Endothelial cell of umbilical vein (primary cell): ENCODE data around the gene BRSK2. TPM values are rescaled to one million over a fixed set of nuclear protein-coding genes. Genes with fewer than 3 reads are reported as not detected.

Experiments used
- BruUV-seq: library from RNA; stranded (reverse); fragments of 400-500 nt; replicated peaks from 2 replicates; lab custom pipeline; 2021; lab: Mats Ljungman, UMichigan
- CTCF ChIA-PET: fragments of 300-600, 350-600 bp; sonication (Branson Sonifier 250); formaldehyde crosslinking; loops from one replicate; lab custom pipeline; 2021; ENCODE audit warnings: antibody characterized with exemption, inconsistent platforms; lab: Charles Lee
- POLR2A ChIA-PET: fragments of 300-600, 350-600 bp; sonication (Branson Sonifier 250); formaldehyde crosslinking; loops from one replicate; lab custom pipeline; 2021; ENCODE audit warnings: antibody characterized with exemption, inconsistent platforms; lab: Charles Lee
- DNase-seq: peaks from one replicate; pipeline ENCODE4 v3.0.0-alpha.2; 2011; ENCODE audit warnings: low read depth, low spot score
- FAIRE-seq: peaks from 2 replicates; lab custom pipeline; 2011; peaks lifted over from hg19 to GRCh38; lab: Jason Lieb, UNC
- H2AFZ ChIP-seq: 2 replicates; pipeline ENCODE4 v1.6.0; 2012; ENCODE audit warnings: low read depth, low read length, control low read depth, inconsistent platforms
- H3K27ac ChIP-seq: 2 replicates; pipeline ENCODE4 v1.5.1; 2011; ENCODE audit warnings: low read depth, mild to moderate bottlenecking, control low read depth, low read length, moderate library complexity; ENCODE audit not compliant: insufficient read depth
- H3K27me3 ChIP-seq, 2 experiments: 2 replicates each; pipeline versions ENCODE4 v1.6.0 to v1.6.1; 2011; ENCODE audit warnings: low read length in 2 of 2, mixed read lengths in 1 of 2; ENCODE audit not compliant: control insufficient read depth in 2 of 2, insufficient read depth in 2 of 2
- H3K36me3 ChIP-seq, 2 experiments: 2 replicates in 1 of 2; 3 replicates in 1 of 2; pipeline ENCODE4 v1.5.1; 2011; ENCODE audit warnings: low read length in 2 of 2, mild to moderate bottlenecking in 1 of 2, moderate library complexity in 1 of 2; ENCODE audit not compliant: control insufficient read depth in 2 of 2, insufficient read depth in 2 of 2; ENCODE audit errors: extremely low read depth in 1 of 2
- H3K4me1 ChIP-seq: 3 replicates; pipeline ENCODE4 v1.5.1; 2011; ENCODE audit warnings: mild to moderate bottlenecking, low read length; ENCODE audit not compliant: control insufficient read depth, insufficient read depth; ENCODE audit errors: extremely low read depth
- H3K4me2 ChIP-seq: 2 replicates; pipeline ENCODE4 v1.6.1; 2011; ENCODE audit warnings: low read length, control low read depth, mixed read lengths; ENCODE audit not compliant: insufficient read depth
- H3K4me3 ChIP-seq, 3 experiments: fragments of 200-600 bp in 1 of 3; sonication (generic), shearing (Covaris generic) in 1 of 3; replicated peaks in 1 of 3; 2 replicates each; pipeline ENCODE4 v1.5.1; 2011 to 2016; ENCODE audit warnings: control low read depth in 3 of 3, low read length in 3 of 3, mild to moderate bottlenecking in 2 of 3, inconsistent platforms in 1 of 3, low read depth in 1 of 3, moderate library complexity in 1 of 3; ENCODE audit not compliant: insufficient read depth in 1 of 3
- H3K79me2 ChIP-seq: 2 replicates; pipeline ENCODE4 v1.6.0; 2012; ENCODE audit warnings: low read length, inconsistent platforms; ENCODE audit not compliant: control insufficient read depth, insufficient read depth
- H3K9ac ChIP-seq: replicated peaks from 2 replicates; pipeline ENCODE3; 2011; ENCODE audit warnings: low read length, control low read depth; ENCODE audit not compliant: insufficient read depth; ENCODE audit errors: extremely low read depth
- H3K9me1 ChIP-seq: replicated peaks from 3 replicates; pipeline ENCODE4 v1.6.0; 2011; ENCODE audit warnings: mild to moderate bottlenecking, low read length; ENCODE audit not compliant: control insufficient read depth, insufficient read depth; ENCODE audit errors: extremely low read depth
- H3K9me3 ChIP-seq: replicated peaks from 2 replicates; pipeline ENCODE4 v1.5.1; 2012; ENCODE audit warnings: low read length, inconsistent platforms; ENCODE audit not compliant: control insufficient read depth, insufficient read depth
- H4K20me1 ChIP-seq: replicated peaks from 2 replicates; pipeline ENCODE3; 2011; ENCODE audit warnings: mild to moderate bottlenecking, low read length; ENCODE audit not compliant: control insufficient read depth, insufficient read depth; ENCODE audit errors: extremely low read depth
- CTCF ChIP-seq, 2 donors: IDR thresholded peaks; 1 replicate in 1 of 2; 2 replicates in 1 of 2; pipeline ENCODE4 v1.5.1; 2011; ENCODE audit warnings: low read length in 2 of 2, mild to moderate bottlenecking in 2 of 2, moderate library complexity in 2 of 2, control low read depth in 1 of 2, inconsistent platforms in 1 of 2, low read depth in 1 of 2; ENCODE audit not compliant: insufficient read depth in 1 of 2; ENCODE audit errors: extremely low read depth in 1 of 2
- EZH2 ChIP-seq: IDR thresholded peaks from 2 replicates; pipeline ENCODE4 v1.6.1; 2012; ENCODE audit warnings: borderline replicate concordance, low read depth, mild to moderate bottlenecking, moderate library complexity, low read length, inconsistent platforms; ENCODE audit not compliant: severe bottlenecking
- FOS ChIP-seq: IDR thresholded peaks from 2 replicates; pipeline ENCODE4 v1.6.1; 2011; ENCODE audit warnings: mild to moderate bottlenecking, low read length, moderate library complexity, borderline replicate concordance; ENCODE audit not compliant: insufficient read depth
- GATA2 ChIP-seq: IDR thresholded peaks from 2 replicates; pipeline ENCODE4 v1.7.0; 2011; ENCODE audit warnings: low read depth, mild to moderate bottlenecking, moderate library complexity, mixed read lengths, low read length; ENCODE audit not compliant: insufficient read length, insufficient read depth
- JUN ChIP-seq: IDR thresholded peaks from 2 replicates; pipeline ENCODE4 v1.6.1; 2011; ENCODE audit warnings: borderline replicate concordance, low read depth; ENCODE audit not compliant: insufficient read length, insufficient read depth
- MAX ChIP-seq: IDR thresholded peaks from 2 replicates; pipeline ENCODE4 v1.6.1; 2011; ENCODE audit not compliant: insufficient read depth, insufficient read length
- MYC ChIP-seq: IDR thresholded peaks from one replicate; pipeline ENCODE4 v1.6.1; 2011; ENCODE audit warnings: mild to moderate bottlenecking, low read depth, low read length
- POLR2A ChIP-seq: IDR thresholded peaks from 2 replicates; pipeline ENCODE4 v1.6.1; 2012; ENCODE audit warnings: low read depth, mild to moderate bottlenecking, control low read depth, low read length
- POLR2AphosphoS5 ChIP-seq: IDR thresholded peaks from 2 replicates; pipeline ENCODE4 v1.6.1; 2012; ENCODE audit warnings: low read depth, mild to moderate bottlenecking, control low read depth, low read length, moderate library complexity; ENCODE audit not compliant: insufficient read depth
- dilution Hi-C: fragments of 300-500 bp; cut with MboI; formaldehyde crosslinking; loops from one replicate; pipeline ENCODE4 v1.15.0; 2019; ENCODE audit warnings: low sequenced_read_pairs; ENCODE audit not compliant: extremely low pct_ligation_motif_present
- intact Hi-C: fragments of 100-400 bp; cut with micrococcal nuclease; formaldehyde crosslinking; loops from one replicate; pipeline ENCODE4 v1.10.0; 2022
- polyA plus RNA-seq, 4 experiments: library from polyadenylated mRNA; depleted of rRNA in 3 of 4; stranded (reverse) in 3 of 4; unstranded in 1 of 4; fragments of >200 nt; gene quantifications; 2 replicates each; pipeline versions ENCODE4 v1.2.1 to v1.2.3, GENCODE V29; 2011 to 2012; ENCODE audit warnings: missing spikeins in 1 of 4
- total RNA-seq: library from RNA; stranded (reverse); gene quantifications from 2 replicates; pipeline ENCODE4 v1.2.3, GENCODE V29; 2021

BRSK2 gene
- total and polyA plus RNA-seq, 2 donors (not counting 3 experiments of a cell fraction or from before 2014, with no cell fraction given), result 0.08 to 0.20 TPM

GRCh38 chr11:1458340-1459218 is 68.8 kb downstream of the BRSK2 start:
- no peak overlapping the region for H2AFZ ChIP-seq
- no peaks in the 10 kb centered on the region for H3K79me2 ChIP-seq
- TF ChIP-seq GATA2 (no peak), CTCF (IDR thresholded peaks at IDR 0.05; ENCODE audit: extremely low read depth in 1 of 2, insufficient read depth in 1 of 2, low read depth in 1 of 2, low read length in 2 of 2) (peak; percentile 5 to 53)
- ChIA-PET CTCF (interaction anchor here (0.6 to 1.3 kb wide), 3 partner anchors 35 to 116 kb away, joined by 3 to 6 read pairs (median 3); no protein-coding TSS in a partner anchor), POLR2A (no interaction called here)
- dilution Hi-C loops, result no loop called here
- H3K4me2 ChIP-seq, result no peak overlapping the region
- H3K9me1 ChIP-seq, result no peaks in the 10 kb centered on the region
- no peak overlapping the region for H3K9ac ChIP-seq
- no peaks in the 10 kb centered on the region for H3K27me3 ChIP-seq
- H3K9me3 ChIP-seq, result no peaks in the 10 kb centered on the region
- DNase-seq (no peak), FAIRE-seq (no peak)
- no peak overlapping the region for H3K4me3 ChIP-seq
- BruUV-seq, result no TSS peak
- H4K20me1 ChIP-seq, result no peaks in the 10 kb centered on the region
- no peaks in the 10 kb centered on the region for H3K4me1 ChIP-seq
- intact Hi-C loops, result loop anchor here (1.0 kb wide), 1 partner anchor 57 kb away; no protein-coding TSS in a partner anchor
- H3K27ac ChIP-seq, result no peak overlapping the region
- no peaks in the 10 kb centered on the region for H3K36me3 ChIP-seq

GRCh38 chr11:1459219-1459575 is 69.5 kb downstream of the BRSK2 start:
- no peak for FAIRE-seq
- no peak overlapping the region for H3K27ac ChIP-seq
- H3K4me2 ChIP-seq, result no peak overlapping the region
- no peaks in the 10 kb centered on the region for H3K9me3 ChIP-seq
- no peak overlapping the region for H2AFZ ChIP-seq
- H3K27me3 ChIP-seq, result no peaks in the 10 kb centered on the region
- no peaks in the 10 kb centered on the region for H4K20me1 ChIP-seq
- dilution Hi-C loops (no loop called here), intact Hi-C loops (no loop called here)
- no peaks in the 10 kb centered on the region for H3K4me1 ChIP-seq
- BruUV-seq, result no TSS peak
- ChIA-PET CTCF (no interaction called here), POLR2A (no interaction called here)
- H3K9ac ChIP-seq, result no peak overlapping the region
- no peaks in the 10 kb centered on the region for H3K36me3 ChIP-seq
- no peak for DNase-seq
- H3K79me2 ChIP-seq, result no peaks in the 10 kb centered on the region
- H3K9me1 ChIP-seq, result no peaks in the 10 kb centered on the region
- TF ChIP-seq MAX (no peak), EZH2 (no peak), POLR2A (no peak), CTCF (IDR thresholded peaks at IDR 0.05; ENCODE audit: extremely low read depth in 1 of 2, insufficient read depth in 1 of 2, low read depth in 1 of 2, low read length in 2 of 2) (no peak), MYC (no peak), FOS (no peak), JUN (no peak), GATA2 (no peak), POLR2AphosphoS5 (no peak)
- no peak overlapping the region for H3K4me3 ChIP-seq
